Measurements from ENCODE around the gene GPANK1.

GPANK1 gene

DNA sequence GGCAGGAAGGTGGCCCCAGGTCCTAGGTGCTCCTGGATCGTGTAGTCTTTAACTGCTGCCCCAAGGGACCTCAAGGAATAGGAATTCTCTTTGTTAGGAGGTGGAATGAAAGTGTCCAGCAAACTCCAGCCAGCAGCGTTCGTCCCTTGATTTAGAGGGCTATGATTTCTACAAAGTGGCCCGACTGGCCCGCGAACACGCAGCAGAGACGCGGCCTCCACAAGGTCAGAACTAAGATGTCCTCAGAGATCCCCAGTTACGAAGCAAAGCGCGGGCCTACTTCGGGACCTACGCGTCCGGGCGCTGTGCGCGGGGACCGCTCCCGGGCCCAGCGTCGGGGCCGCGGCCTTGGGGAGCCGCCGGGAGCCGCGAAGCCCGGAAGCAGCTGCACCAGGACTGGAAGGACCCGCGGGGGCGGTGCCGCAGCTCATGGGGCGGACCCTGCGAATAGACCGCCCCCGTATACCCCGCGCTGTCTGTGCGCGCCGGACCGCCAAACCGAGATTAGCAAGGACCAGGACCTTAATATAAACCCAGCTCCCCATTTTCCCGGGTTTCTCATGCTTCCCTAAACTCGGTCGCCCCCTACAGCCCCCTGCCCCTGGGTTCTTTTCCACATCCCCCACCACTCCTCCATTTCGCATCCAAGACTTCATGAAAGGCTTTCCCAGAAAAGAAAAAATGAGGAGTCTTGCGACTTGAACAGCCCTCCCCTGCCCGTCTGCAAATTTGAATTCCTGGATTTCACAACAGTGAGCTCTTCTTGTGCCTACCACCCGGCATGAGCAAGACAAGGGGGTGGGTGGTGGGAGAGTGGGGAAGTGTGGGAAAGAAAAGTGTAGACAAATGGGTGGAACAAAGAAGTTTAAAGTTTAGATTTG is 4.2 kb downstream of the GPANK1 start, which contains the start of gene C6orf47:
Gene C6orf47, minus strand, starts transcription at position 398 of the 881 bp plus-strand sequence. CDS start 831 bp downstream, outside the sequence.
- H3K36me3 ChIP-seq, result peaks cover 4 to 49% (median 24%) of the 10 kb centered on the region in 3 donors
- peak within 1 kb of the TSS; percentile 78 to 81 for H3K27ac ChIP-seq
- intact Hi-C loops (cut with DNase I; ENCODE audit: low total_unique reads), result no loop called here
- DNase-seq, result peak; percentile 88 to 94
- TF ChIP-seq, protein P1, sequence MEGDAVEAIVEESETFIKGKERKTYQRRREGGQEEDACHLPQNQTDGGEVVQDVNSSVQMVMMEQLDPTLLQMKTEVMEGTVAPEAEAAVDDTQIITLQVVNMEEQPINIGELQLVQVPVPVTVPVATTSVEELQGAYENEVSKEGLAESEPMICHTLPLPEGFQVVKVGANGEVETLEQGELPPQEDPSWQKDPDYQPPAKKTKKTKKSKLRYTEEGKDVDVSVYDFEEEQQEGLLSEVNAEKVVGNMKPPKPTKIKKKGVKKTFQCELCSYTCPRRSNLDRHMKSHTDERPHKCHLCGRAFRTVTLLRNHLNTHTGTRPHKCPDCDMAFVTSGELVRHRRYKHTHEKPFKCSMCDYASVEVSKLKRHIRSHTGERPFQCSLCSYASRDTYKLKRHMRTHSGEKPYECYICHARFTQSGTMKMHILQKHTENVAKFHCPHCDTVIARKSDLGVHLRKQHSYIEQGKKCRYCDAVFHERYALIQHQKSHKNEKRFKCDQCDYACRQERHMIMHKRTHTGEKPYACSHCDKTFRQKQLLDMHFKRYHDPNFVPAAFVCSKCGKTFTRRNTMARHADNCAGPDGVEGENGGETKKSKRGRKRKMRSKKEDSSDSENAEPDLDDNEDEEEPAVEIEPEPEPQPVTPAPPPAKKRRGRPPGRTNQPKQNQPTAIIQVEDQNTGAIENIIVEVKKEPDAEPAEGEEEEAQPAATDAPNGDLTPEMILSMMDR (IDR thresholded peaks at IDR 0.05), result no peak
- H3K9me3 ChIP-seq, result no peaks in the 10 kb centered on the region
- no peaks in the 10 kb centered on the region for H3K27me3 ChIP-seq
- peak within 1 kb of the TSS; percentile 67 to 68 for H3K4me3 ChIP-seq
- H3K4me1 ChIP-seq, result peaks cover 6 to 68% (median 51%) of the 10 kb centered on the region in 4 donors

GRCh38 chr6:31659649-31660380 is 5.0 kb downstream of the GPANK1 start:
- Histone ChIP-seq H3K9me3 (no peaks in the 10 kb centered on the region), H3K4me1 (peaks cover 6 to 76% (median 51%) of the 10 kb centered on the region in 4 donors), H3K36me3 (peaks cover 4 to 54% (median 24%) of the 10 kb centered on the region in 3 donors), H3K27me3 (no peaks in the 10 kb centered on the region), H3K27ac (peak overlapping the region; percentile 78 to 81), H3K4me3 (peak overlapping the region; percentile 67 to 68)
- DNase-seq, result no peak
- TF ChIP-seq, protein P1 (IDR thresholded peaks at IDR 0.05), result no peak
- intact Hi-C loops (cut with DNase I; ENCODE audit: low total_unique reads), result no loop called here

DNA sequence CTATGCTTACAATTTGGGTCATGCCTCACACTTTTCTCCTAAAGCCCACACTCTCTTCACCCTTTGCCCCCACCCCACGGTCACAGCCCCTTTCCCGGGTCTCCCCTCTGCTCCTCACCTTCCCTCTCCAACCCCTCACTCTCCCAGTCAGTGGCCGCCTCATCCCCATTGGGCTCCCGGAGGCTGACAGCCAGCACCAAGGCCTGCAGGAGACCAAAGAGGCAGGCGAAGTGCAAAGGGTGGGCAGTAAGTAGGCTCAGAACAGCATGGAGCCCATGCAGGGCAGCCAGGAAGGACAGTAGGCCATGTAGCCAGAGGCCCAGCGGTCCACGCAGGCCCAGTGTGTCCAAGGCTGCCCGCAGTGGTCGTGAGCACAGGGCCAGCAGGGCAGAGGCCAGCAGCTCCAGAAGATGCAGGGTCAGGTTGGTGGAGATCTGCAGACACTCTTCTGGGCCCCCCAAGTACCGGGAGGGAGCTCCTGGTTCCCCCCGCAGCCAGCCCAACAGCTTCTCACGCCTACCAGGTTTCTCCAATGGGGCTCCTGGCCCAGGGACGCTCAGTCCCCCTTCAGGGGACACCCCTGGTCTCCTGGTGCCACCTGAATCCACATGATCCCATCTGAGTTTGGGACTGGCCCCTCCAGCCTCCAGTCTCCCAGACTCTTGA is 5.7 kb downstream of the GPANK1 start:
- peak overlapping the region; percentile 78 to 81 for H3K27ac ChIP-seq

DNA sequence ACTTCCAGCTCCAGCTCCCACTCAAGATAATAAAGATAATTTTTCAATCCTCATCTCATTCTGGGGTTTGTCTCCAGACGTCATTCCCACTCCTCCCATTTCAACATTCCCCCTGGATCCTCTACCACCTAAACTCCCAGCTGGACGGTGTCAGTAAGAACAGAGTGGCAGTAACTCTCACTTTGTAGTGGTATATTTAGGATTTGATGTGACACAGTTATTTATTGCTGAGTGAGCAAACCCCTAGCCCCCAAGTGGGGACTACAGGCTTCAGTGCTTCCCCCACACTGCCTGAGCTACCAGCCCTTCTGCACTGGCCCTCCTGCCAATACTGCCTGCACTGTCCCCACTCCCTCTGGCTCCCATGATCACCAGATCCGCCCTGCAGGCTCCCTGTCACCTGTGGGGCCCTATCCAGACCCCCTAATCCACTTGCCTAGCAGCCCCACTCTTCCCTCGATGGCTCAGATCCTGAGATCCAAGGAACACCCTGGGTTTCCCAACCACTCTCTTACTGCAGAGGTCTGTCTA is 6.6 kb downstream of the GPANK1 start:
- peaks cover 6 to 68% (median 47%) of the 10 kb centered on the region in 4 donors for H3K4me1 ChIP-seq
- no peak for DNase-seq
- H3K9me3 ChIP-seq, result no peaks in the 10 kb centered on the region
- intact Hi-C loops (cut with DNase I; ENCODE audit: low total_unique reads), result no loop called here
- H3K4me3 ChIP-seq, result no peak overlapping the region
- no peaks in the 10 kb centered on the region for H3K27me3 ChIP-seq
- H3K36me3 ChIP-seq, result peaks cover 4 to 50% (median 24%) of the 10 kb centered on the region in 3 donors
- TF ChIP-seq, protein P1 (IDR thresholded peaks at IDR 0.05), result no peak
- peak overlapping the region in 1 of 2 donors; percentile 35 for H3K27ac ChIP-seq

More for the DNA sequence above, 5.7 kb downstream of the GPANK1 start:
- Histone ChIP-seq H3K4me3 (peak overlapping the region; percentile 67 to 68), H3K4me1 (peaks cover 6 to 72% (median 49%) of the 10 kb centered on the region in 4 donors), H3K36me3 (peaks cover 4 to 54% (median 24%) of the 10 kb centered on the region in 3 donors), H3K27me3 (no peaks in the 10 kb centered on the region), H3K9me3 (no peaks in the 10 kb centered on the region)
- no peak for DNase-seq
- intact Hi-C loops (cut with DNase I; ENCODE audit: low total_unique reads), result no loop called here
- TF ChIP-seq, protein P1 (IDR thresholded peaks at IDR 0.05), result no peak

Measured in tibial artery (tissue), 4 donors.